Measurements from ENCODE around the gene LIMS2. TPM values are rescaled to one million over a fixed set of nuclear protein-coding genes. Genes with fewer than 3 reads are reported as not detected.

Gene LIMS2
- total RNA-seq, 4 donors from 2014 or later: 5.3 to 15.5 (median 9.9) TPM

GRCh38 chr2:127688405-127688804, 13.1 kb upstream of the LIMS2 start:
- Histone ChIP-seq H3K4me3 (no peak overlapping the region), H3K27me3 (no peaks in the 10 kb centered on the region), H3K36me3 (no peaks in the 10 kb centered on the region), H3K9me3 (no peaks in the 10 kb centered on the region), H3K4me1 (no peaks in the 10 kb centered on the region), H3K27ac (no peak overlapping the region)
- ATAC-seq (no peak), DNase-seq (no peak)
- no peak for TF ChIP-seq POLR2A (IDR thresholded peaks at IDR 0.05)
- intact Hi-C loops (cut with DNase I; ENCODE audit: low total_unique reads) (no loop called here), in situ Hi-C loops (cut with MboI; ENCODE audit: low sequenced_read_pairs in 4 of 4) (no loop called here)

DNA sequence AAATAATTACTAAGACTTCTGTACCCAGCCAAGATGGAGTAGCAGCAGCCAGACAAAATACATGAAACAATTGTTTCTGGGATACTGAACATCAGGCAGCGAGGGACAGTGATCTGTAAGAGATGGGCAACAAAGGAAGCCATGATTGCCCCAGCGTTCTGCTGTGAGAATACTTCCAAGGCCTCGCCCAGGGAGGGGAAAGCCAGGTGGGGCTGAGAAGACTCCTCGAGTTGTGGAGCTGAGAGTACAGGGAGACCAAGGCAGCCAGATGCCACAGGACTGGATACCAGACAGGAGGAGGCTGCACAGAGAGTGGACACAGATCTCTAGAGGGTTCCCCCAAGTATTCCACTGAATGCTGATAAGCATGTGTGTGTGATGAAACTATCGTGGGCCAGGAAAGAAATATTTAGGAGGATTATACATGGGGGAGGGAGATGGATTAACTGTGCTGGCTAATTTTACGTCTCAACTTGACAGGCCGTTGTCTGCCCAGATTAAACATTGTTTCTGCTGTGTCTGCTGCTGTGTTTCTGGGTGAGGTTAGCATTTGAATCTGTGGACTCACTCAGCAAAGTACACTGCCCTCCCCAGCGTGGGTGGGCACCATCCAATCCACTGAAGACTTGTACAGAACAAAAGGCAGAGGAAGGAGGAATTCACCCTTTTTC, 10.2 kb upstream of the LIMS2 start:
- no peak overlapping the region for H3K27ac ChIP-seq
- peaks cover 9 to 11% of the 10 kb centered on the region in 2 donors for H3K4me1 ChIP-seq

DNA sequence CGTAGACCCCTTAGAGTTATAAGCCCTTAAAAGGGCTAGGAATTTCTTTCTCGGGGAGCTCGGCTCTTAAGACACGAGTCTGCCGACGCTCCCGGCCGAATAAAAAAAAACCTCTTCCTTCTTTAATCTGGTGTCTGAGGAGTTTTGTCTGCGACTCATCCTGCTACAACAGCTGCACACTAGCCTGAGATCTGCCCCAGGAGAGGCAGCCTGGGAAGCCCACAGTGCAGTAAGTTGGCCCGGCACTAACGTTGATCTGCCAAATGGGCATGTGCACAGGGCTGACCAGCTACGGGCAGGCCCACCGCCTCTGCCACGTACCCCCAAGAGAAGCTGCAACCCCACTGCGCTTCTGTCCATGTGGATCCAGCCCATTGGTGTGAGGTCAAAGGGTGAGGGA, 8.4 kb upstream of the LIMS2 start:
- DNase-seq: no peak
- TF ChIP-seq CTCF (IDR thresholded peaks at IDR 0.05 in 4 of 5, conservative IDR thresholded peaks at IDR 0.05 in 1 of 5): no peak
- no peak for TF ChIP-seq POLR2A (IDR thresholded peaks at IDR 0.05)

More for the DNA sequence above, 10.2 kb upstream of the LIMS2 start:
- in situ Hi-C loops (cut with MboI; ENCODE audit: low sequenced_read_pairs in 4 of 4): no loop called here
- no peak for DNase-seq
- TF ChIP-seq POLR2A (IDR thresholded peaks at IDR 0.05) (no peak), CTCF (IDR thresholded peaks at IDR 0.05 in 4 of 5, conservative IDR thresholded peaks at IDR 0.05 in 1 of 5) (no peak)
- H3K4me3 ChIP-seq: no peak overlapping the region
- intact Hi-C loops (cut with DNase I; ENCODE audit: low total_unique reads): no loop called here
- no peaks in the 10 kb centered on the region for H3K27me3 ChIP-seq
- no peak for ATAC-seq
- H3K36me3 ChIP-seq: no peaks in the 10 kb centered on the region
- H3K9me3 ChIP-seq: no peaks in the 10 kb centered on the region

GRCh38 chr2:127683056-127683455, 7.7 kb upstream of the LIMS2 start:
- Histone ChIP-seq H3K36me3 (no peaks in the 10 kb centered on the region), H3K27me3 (no peaks in the 10 kb centered on the region), H3K9me3 (no peaks in the 10 kb centered on the region), H3K4me1 (peaks cover 9 to 11% of the 10 kb centered on the region in 2 donors), H3K27ac (no peak overlapping the region), H3K4me3 (no peak overlapping the region)
- no peak for ATAC-seq
- TF ChIP-seq POLR2A (IDR thresholded peaks at IDR 0.05): no peak
- TF ChIP-seq CTCF (IDR thresholded peaks at IDR 0.05 in 4 of 5, conservative IDR thresholded peaks at IDR 0.05 in 1 of 5): no peak
- no peak for DNase-seq
- in situ Hi-C loops (cut with MboI; ENCODE audit: low sequenced_read_pairs in 4 of 4): no loop called here
- intact Hi-C loops (cut with DNase I; ENCODE audit: low total_unique reads): no loop called here

More for the DNA sequence above, 8.4 kb upstream of the LIMS2 start:
- no peaks in the 10 kb centered on the region for H3K27me3 ChIP-seq
- no peak overlapping the region for H3K4me3 ChIP-seq
- H3K27ac ChIP-seq: no peak overlapping the region
- no peaks in the 10 kb centered on the region for H3K36me3 ChIP-seq
- in situ Hi-C loops (cut with MboI; ENCODE audit: low sequenced_read_pairs in 4 of 4): no loop called here
- intact Hi-C loops (cut with DNase I; ENCODE audit: low total_unique reads): no loop called here
- ATAC-seq: no peak
- peaks cover 9 to 11% of the 10 kb centered on the region in 2 donors for H3K4me1 ChIP-seq
- no peaks in the 10 kb centered on the region for H3K9me3 ChIP-seq

DNA sequence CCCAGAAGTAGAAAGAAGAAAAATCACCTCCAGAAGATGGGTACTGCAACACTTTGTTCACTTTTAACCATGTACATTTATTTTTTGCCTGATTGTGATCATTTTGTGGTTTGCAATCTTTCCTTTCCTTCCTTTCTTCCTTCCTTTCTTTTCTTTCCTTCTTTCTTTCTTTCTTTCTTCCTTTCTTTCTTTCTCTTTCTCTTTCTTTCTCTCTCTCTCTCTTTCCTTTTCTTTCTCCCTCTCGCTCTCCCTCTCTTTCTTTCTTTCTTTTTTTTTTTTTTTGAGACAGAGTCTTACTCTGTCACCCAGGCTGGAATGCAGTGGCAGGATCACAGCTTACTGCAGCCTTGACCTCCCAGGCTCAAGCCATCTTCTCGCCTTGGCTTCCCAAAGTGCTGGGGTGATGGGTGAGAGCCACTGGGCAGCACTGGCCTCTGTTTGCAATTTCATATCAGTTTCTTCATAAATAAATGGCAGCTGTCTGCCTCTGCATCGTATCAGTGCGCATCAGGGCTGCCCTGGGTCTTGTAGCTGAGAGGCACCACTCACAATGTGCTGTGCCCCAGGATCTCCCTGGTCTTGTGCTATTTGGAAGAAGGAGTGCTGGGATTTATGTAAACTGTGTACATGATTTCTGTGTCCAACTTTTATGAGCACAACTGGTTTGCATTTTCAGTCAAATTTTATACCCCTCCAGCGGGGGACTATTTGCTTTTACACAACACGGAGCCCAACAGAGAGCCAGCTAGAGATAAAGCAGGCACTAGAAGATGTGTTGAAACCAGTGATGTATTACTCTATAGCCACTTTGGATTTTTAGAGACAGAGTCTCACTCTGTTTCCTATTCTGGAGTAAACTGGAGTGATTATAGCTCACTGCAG, 6.9 kb upstream of the LIMS2 start:
- Histone ChIP-seq H3K27ac (no peak overlapping the region), H3K36me3 (no peaks in the 10 kb centered on the region), H3K27me3 (no peaks in the 10 kb centered on the region), H3K9me3 (no peaks in the 10 kb centered on the region), H3K4me1 (peaks cover 9 to 11% of the 10 kb centered on the region in 2 donors), H3K4me3 (no peak overlapping the region)
- ATAC-seq: no peak
- intact Hi-C loops (cut with DNase I; ENCODE audit: low total_unique reads): no loop called here
- TF ChIP-seq POLR2A (IDR thresholded peaks at IDR 0.05) (no peak), CTCF (IDR thresholded peaks at IDR 0.05 in 4 of 5, conservative IDR thresholded peaks at IDR 0.05 in 1 of 5) (no peak)
- in situ Hi-C loops (cut with MboI; ENCODE audit: low sequenced_read_pairs in 4 of 4): no loop called here
- no peak for DNase-seq

All from gastrocnemius medialis (tissue), 4 donors.